Right hindlimb (tissue), 1 donor: Measurements from ENCODE around the gene NMU.
"Not testable (repeated sequence)": the region's sequence is repeated elsewhere in the genome, so short reads cannot be mapped to it uniquely, and the experiment has no call there.

ENCODE experiments used
- DNase-seq: peaks from one replicate; pipeline ENCODE4 v3.0.0-alpha.2; 2018

The NMU gene

GRCh38 chr4:55553441-55554201, 82.5 kb downstream of the NMU start:
- DNase-seq = peak; percentile 54

DNA sequence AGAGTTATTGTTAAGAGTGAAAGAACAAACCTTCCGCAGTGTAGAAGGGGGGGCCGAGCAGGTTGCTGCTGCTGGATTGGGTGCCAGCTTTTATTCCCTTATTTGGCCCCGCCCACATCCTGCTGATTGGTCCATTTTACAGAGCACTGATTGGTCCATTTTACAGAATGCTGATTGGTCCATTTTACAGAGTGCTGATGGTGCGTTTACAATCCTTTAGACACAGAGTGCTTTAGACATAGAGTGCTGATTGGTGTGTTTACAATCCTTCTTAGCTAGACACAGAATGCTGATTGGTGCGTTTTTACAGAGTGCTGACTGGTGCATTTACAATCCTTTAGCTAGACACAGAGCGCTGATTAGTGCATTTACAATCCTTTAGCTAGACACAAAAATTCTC, 84.1 kb downstream of the NMU start:
- DNase-seq = not testable (repeated sequence)

DNA sequence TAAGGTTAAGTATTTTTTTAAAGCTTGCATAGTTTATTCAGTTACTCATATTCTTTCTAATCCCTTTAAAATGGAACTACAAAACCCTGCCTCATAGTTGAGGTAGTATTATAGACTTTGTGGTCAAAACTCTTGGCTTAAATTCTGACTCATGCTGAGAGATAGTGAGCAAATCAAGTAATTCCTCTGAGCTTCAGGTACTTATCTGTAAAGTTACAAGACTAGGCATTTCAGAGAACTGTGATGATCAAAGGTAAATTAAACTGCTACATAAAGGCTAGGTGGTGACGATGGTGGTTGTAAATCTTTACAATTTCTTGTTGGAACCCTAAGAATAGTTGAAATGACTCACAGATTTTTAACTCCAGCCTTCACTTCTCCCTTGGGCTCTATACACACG, 86.2 kb downstream of the NMU start:
- no peak for DNase-seq

DNA sequence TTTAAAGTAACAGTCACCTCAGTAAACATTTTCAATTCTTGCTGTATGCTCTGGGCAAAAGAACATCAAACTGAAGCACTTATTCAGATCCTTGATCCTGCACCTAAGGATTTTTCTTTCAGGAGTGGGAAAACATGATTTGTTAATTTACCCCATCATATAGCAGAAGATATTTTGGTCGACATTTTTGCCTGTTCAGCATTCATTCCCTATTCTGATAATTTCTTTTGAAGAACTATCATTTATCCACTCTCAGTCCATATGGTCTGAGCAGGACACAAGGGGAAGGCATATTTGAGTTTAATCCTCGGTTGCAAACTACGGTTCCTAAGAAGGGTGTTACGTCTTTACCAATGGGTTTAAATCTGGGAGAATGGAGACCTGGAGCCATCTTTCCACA, 88.2 kb downstream of the NMU start:
- DNase-seq = no peak

GRCh38 chr4:55547466-55547770, 88.7 kb downstream of the NMU start:
- DNase-seq = no peak

DNA sequence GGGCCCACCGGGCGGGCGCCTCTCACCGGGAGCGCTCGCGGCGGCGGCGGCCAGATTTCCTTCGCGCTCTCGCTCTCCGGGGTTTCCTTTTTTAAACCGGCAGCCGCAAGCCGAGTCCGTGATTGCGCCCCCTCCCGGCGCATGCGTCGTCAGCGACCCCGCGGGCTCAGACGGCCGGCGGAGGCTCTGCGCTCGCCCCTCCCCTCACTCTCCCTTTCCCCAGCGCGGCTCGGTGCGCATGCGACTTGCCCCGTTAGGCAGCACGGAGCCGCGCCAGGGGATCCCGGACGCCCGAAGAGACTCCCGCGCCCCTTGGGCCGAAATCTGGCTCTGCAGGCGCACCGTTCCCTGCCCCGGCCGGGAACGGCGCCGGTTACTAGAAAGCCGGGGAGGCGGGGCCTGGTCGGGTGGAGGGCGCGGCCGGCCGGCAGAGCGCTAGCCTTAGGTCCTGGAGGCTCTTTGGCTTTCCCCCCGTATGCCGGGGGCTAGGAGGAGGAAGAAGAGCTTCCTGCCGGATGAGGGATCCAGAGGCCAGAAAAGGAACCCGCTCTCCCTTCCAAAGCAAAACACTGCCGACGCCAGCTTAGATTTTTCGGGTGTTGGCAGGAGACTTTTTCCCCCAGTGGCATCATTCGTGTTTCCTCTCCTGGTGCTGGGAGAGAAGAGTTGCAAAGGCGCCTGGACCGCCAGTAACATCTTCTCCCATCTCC, 89.2 kb downstream of the NMU start, which contains the start of gene CLOCK:
Gene CLOCK, minus strand, starts transcription at position 154 of the 710 bp plus-strand sequence. CDS start 64,124 bp downstream, outside the sequence.
- DNase-seq = peak; percentile 93

- no peak for DNase-seq
These were observed 89.7 kb downstream of the NMU start for GRCh38 chr4:55546506-55546755.

DNA sequence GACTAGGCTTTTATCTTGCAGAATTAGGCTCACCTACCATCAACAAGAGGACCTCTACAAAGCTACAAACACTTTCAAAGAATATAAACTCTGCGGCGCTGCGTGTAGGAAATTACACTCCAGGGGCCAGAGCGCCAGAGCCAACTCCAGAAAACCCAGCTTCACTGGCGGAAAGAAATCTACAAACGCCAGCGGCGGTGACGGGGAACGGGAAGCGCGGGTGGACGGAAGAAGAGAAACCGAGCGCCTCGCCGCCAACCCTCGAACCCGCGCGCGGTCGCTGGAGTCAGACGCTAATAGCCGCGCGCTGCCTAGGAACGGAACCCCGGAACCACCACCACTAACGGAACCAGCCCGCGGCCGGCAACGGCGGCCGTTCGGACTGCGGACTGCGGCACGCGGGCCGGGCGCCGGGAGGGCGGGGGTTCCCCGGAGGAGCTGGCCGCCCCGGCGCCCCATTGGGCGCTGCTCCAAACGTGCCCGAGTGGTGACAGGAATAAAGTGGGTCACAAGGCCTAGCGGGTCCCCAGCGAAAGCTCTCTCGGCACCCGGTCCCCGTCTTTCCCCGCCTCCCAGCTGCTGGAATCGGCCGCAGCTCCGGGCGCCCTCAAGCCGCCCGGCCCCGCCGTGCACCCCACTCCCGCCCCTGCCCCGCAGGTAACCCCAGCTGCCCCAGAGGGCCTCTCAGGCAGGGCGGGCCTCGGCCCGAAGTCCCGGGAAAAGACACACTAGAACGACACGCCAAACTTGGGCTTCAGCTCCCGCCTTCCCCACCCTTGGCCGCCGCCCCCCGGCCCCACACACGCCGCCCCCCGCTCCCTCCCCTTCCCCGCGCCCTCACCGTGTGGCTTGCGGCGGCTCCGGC, 90.2 kb downstream of the NMU start:
- DNase-seq = peak; percentile 91
